Activated CD4-positive, alpha-beta T cell treated with anti-CD3 and anti-CD28 coated beads, Interleukin-2, amount 10 ng/mL, durations not matched to agents 7 days and 5 days (primary cell): ENCODE data around the gene PRKACG. TPM values are rescaled to one million over a fixed set of nuclear protein-coding genes. Genes with fewer than 3 reads are reported as not detected.

Experiments
- CTCF ChIA-PET: fragments of 350-600 bp; sonication (Branson Sonifier 250); formaldehyde crosslinking; loops from one replicate; lab custom pipeline; 2021; ENCODE audit warnings: antibody characterized with exemption; lab: Charles Lee
- POLR2A ChIA-PET: fragments of 350-600 bp; sonication (Branson Sonifier 250); formaldehyde crosslinking; loops from one replicate; lab custom pipeline; 2021; ENCODE audit warnings: antibody characterized with exemption; lab: Charles Lee
- DNase-seq: peaks from one replicate; pipeline ENCODE4 v3.0.0-alpha.2; 2020
- H3K27ac Mint-ChIP-seq: one replicate; pipeline ENCODE4 v1.8.0; 2021; ENCODE audit warnings: mild to moderate bottlenecking, moderate library complexity, mixed read lengths
- H3K27me3 Mint-ChIP-seq: one replicate; pipeline ENCODE4 v1.8.0; 2021; ENCODE audit warnings: mixed read lengths
- H3K36me3 Mint-ChIP-seq: one replicate; pipeline ENCODE4 v1.8.0; 2021; ENCODE audit warnings: low read depth, mixed read lengths
- H3K4me1 Mint-ChIP-seq: one replicate; pipeline ENCODE4 v1.8.0; 2021; ENCODE audit warnings: mixed read lengths
- H3K4me3 Mint-ChIP-seq: one replicate; pipeline ENCODE4 v1.8.0; 2021; ENCODE audit warnings: mild to moderate bottlenecking, moderate library complexity, mixed read lengths
- H3K9me3 Mint-ChIP-seq: one replicate; pipeline ENCODE4 v1.8.0; 2021; ENCODE audit warnings: mixed read lengths
- total RNA-seq, 2 experiments: library from RNA; stranded (reverse); gene quantifications; one replicate each; pipeline ENCODE4 v1.2.3, GENCODE V29; 2021

Gene PRKACG
- total RNA-seq, 2 experiments from 2014 or later = not detected

GRCh38 chr9:69019808-69020207 is 5.9 kb upstream of the PRKACG start:
- Mint-ChIP-seq H3K4me1 (peaks cover 59% of the 10 kb centered on the region), H3K36me3 (peaks cover 5% of the 10 kb centered on the region), H3K9me3 (no peaks in the 10 kb centered on the region), H3K27ac (peak overlapping the region; percentile 87), H3K27me3 (peaks cover 27% of the 10 kb centered on the region), H3K4me3 (peak overlapping the region; percentile 31)
- ChIA-PET CTCF (interaction anchor here (0.7 to 1.6 kb wide), 7 partner anchors 10 to 292 kb away, joined by 3 to 9 read pairs (median 6); partner anchors contain the start of gene FXN), POLR2A (no interaction called here)
- DNase-seq = peak; percentile 76

- H3K36me3 Mint-ChIP-seq = peaks cover 5% of the 10 kb centered on the region
- POLR2A ChIA-PET = no interaction called here
- H3K9me3 Mint-ChIP-seq = no peaks in the 10 kb centered on the region
- CTCF ChIA-PET = interaction anchor here (1.0 kb wide), 1 partner anchor 9 kb away, joined by 9 read pairs; no protein-coding TSS in a partner anchor
- no peak overlapping the region for H3K4me3 Mint-ChIP-seq
- peaks cover 23% of the 10 kb centered on the region for H3K27me3 Mint-ChIP-seq
- peaks cover 50% of the 10 kb centered on the region for H3K4me1 Mint-ChIP-seq
- H3K27ac Mint-ChIP-seq = peak overlapping the region; percentile 87
- DNase-seq = no peak
Observed at GRCh38 chr9:69018737-69019136, 4.8 kb upstream of the PRKACG start.

GRCh38 chr9:69016191-69017096 is 2.5 kb upstream of the PRKACG start:
- CTCF ChIA-PET = interaction anchor here (1.7 kb wide), 1 partner anchor 17 kb away, joined by 8 read pairs; no protein-coding TSS in a partner anchor
- POLR2A ChIA-PET = no interaction called here

GRCh38 chr9:69013382-69013727 is 558 bp downstream of the PRKACG start:
- no peak for DNase-seq
- peaks cover 21% of the 10 kb centered on the region for H3K4me1 Mint-ChIP-seq
- POLR2A ChIA-PET = no interaction called here
- no peaks in the 10 kb centered on the region for H3K36me3 Mint-ChIP-seq
- peaks cover 33% of the 10 kb centered on the region for H3K27me3 Mint-ChIP-seq
- no peak overlapping the region for H3K4me3 Mint-ChIP-seq
- H3K27ac Mint-ChIP-seq = no peak overlapping the region
- CTCF ChIA-PET = interaction anchor here (0.9 to 1.8 kb wide), 5 partner anchors 9 to 22 kb away, joined by 3 to 5 read pairs (median 4); partner anchors contain the start of gene FXN
- no peaks in the 10 kb centered on the region for H3K9me3 Mint-ChIP-seq

More at GRCh38 chr9:69016191-69017096, 2.5 kb upstream of the PRKACG start:
- no peaks in the 10 kb centered on the region for H3K9me3 Mint-ChIP-seq
- peaks cover 30% of the 10 kb centered on the region for H3K27me3 Mint-ChIP-seq
- H3K4me3 Mint-ChIP-seq = no peak overlapping the region
- H3K4me1 Mint-ChIP-seq = peaks cover 48% of the 10 kb centered on the region
- peaks cover 3% of the 10 kb centered on the region for H3K36me3 Mint-ChIP-seq
- no peak for DNase-seq
- no peak overlapping the region for H3K27ac Mint-ChIP-seq

DNA sequence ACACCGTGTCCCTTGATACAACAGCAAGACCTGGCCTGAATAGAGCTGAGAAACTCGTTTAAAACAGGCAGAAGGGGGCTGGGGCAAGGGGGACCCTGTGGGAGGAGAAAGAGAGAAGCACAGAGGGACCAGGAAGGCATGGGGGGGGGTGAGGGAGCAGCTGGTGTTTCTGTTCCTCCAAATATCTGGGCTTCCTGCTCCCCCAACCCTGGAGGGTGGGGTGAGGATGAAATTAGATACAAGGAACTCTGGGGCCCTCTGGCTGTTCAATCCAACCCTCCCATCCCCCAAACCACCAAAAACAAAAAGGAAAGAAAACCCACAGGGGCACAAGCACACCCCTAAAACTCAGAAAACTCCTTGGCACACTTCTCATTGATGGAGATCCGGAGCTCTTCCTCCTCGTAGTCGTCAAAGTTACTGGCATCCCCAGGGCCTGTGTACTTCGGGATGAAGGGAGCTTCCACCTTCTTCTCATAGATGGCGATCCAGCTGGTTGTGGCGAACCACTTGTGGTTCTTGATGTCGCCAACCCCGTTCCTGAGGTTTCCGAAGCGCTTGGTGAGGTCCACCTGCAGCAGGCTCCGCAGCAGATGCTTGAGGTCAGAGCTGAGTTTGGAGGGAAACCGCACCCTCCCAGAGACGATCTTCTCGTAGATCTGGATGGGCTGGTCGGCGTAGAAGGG is 1.1 kb downstream of the PRKACG start:
- Mint-ChIP-seq H3K4me3 (peak overlapping the region; percentile 14), H3K4me1 (peaks cover 16% of the 10 kb centered on the region), H3K36me3 (no peaks in the 10 kb centered on the region), H3K27me3 (peaks cover 35% of the 10 kb centered on the region), H3K27ac (peak overlapping the region; percentile 43), H3K9me3 (no peaks in the 10 kb centered on the region)
- CTCF ChIA-PET = interaction anchor here (0.9 to 1.8 kb wide), 7 partner anchors 8 to 23 kb away, joined by 3 to 5 read pairs (median 4); partner anchors contain the start of gene FXN
- POLR2A ChIA-PET = no interaction called here
- peak; percentile 10 for DNase-seq

DNA sequence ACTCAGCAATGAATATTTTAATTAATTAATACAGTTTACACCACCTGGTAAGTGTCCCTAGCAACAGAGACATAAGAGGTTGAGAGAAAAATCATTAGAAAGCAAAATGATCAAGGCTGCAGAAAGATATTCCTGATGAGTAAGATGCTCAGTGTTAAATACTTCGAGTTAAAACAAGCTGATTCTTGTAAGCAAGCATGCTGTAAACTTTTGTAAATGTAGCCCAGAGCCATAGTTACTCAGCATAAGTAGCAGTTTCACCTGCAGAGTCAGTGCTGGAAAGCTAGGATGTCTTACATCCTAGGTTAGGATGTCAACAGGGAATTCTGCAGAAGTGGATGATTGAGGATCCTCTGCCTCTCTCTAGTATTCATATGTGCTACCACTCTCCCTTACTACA is 4.2 kb downstream of the PRKACG start:
- Mint-ChIP-seq H3K4me3 (no peak overlapping the region), H3K27ac (no peak overlapping the region), H3K27me3 (peaks cover 17% of the 10 kb centered on the region), H3K9me3 (no peaks in the 10 kb centered on the region), H3K4me1 (peaks cover 16% of the 10 kb centered on the region), H3K36me3 (no peaks in the 10 kb centered on the region)
- POLR2A ChIA-PET = no interaction called here
- no peak for DNase-seq
- CTCF ChIA-PET = interaction anchor here (1.0 to 1.9 kb wide), 3 partner anchors 9 to 323 kb away, joined by 3 to 9 read pairs (median 6); no protein-coding TSS in a partner anchor

DNA sequence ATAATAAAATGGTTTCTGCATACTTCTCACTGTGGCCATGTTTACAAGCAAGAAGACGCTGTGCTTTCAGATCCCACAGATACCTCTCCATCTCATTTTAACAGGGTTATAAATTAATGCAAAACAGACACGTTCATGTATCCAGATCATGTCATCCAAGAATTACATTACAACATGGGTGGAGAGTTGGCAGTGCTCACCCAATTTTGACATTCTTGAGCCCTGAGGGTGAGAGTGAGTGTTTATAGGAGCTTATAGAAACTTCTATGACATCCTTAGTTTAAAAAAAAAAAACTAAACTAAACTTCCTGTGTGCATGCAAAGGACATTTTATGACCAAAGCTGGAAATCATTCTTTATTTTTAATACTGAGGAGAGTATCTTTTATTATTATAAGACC is 9.1 kb downstream of the PRKACG start:
- Mint-ChIP-seq H3K9me3 (no peaks in the 10 kb centered on the region), H3K27ac (no peak overlapping the region), H3K36me3 (no peaks in the 10 kb centered on the region), H3K4me3 (no peak overlapping the region), H3K4me1 (peaks cover under 1% of the 10 kb centered on the region), H3K27me3 (peaks cover 7% of the 10 kb centered on the region)
- CTCF ChIA-PET = interaction anchor here (0.7 to 1.0 kb wide), 2 partner anchors 8 to 49 kb away, joined by 3 read pairs; no protein-coding TSS in a partner anchor
- POLR2A ChIA-PET = no interaction called here
- no peak for DNase-seq

DNA sequence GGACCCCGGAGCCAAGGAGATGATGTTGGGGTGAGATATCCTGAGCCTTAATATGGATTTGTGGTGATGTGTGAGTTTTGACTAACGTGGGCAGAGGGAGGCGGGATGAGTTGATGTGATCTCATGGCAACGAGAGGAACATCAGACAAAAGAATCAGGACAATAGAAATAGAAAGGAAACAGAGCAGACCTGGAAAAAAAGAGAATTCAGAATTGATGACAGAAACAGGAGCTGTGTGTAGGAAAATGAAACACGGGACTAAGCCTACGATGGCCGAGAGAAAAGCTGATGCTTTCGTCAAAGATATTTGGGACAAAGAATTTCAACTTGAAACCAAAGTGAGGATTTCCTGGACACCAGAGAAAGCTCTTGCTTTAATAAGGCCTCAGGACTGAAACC is 10.9 kb downstream of the PRKACG start:
- Mint-ChIP-seq H3K4me1 (peaks cover 11% of the 10 kb centered on the region), H3K9me3 (no peaks in the 10 kb centered on the region), H3K27ac (no peak overlapping the region), H3K4me3 (no peak overlapping the region), H3K27me3 (peaks cover 3% of the 10 kb centered on the region), H3K36me3 (no peaks in the 10 kb centered on the region)
- DNase-seq = no peak
- POLR2A ChIA-PET = no interaction called here
- CTCF ChIA-PET = interaction anchor here (0.6 kb wide), 2 partner anchors 328 to 409 kb away, joined by 3 read pairs; no protein-coding TSS in a partner anchor

DNA sequence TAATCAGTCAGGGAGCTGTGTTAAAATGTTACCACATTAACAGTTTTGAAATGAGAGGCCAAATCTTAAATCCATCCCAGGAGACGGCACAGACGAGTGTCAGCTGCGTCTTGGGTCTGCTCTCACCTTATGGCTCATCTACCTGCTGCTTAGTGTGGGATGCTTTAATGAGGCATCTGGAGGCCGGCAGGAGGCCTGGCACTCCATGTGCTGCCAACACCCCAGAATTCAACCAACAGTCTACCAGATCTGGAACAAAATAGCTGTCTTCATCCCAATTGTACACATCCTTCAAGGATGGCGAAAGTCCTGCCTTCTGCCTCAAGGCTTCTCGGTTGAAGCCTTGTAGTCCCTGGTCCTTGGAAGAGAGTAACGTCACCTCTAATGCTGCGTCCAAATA is 12.0 kb downstream of the PRKACG start:
- Mint-ChIP-seq H3K27ac (no peak overlapping the region), H3K36me3 (no peaks in the 10 kb centered on the region), H3K4me3 (no peak overlapping the region), H3K27me3 (peaks cover 2% of the 10 kb centered on the region), H3K4me1 (peaks cover 12% of the 10 kb centered on the region), H3K9me3 (no peaks in the 10 kb centered on the region)
- CTCF ChIA-PET = no interaction called here
- POLR2A ChIA-PET = interaction anchor here (0.6 kb wide), 1 partner anchor 42 kb away, joined by 3 read pairs; no protein-coding TSS in a partner anchor
- no peak for DNase-seq

DNA sequence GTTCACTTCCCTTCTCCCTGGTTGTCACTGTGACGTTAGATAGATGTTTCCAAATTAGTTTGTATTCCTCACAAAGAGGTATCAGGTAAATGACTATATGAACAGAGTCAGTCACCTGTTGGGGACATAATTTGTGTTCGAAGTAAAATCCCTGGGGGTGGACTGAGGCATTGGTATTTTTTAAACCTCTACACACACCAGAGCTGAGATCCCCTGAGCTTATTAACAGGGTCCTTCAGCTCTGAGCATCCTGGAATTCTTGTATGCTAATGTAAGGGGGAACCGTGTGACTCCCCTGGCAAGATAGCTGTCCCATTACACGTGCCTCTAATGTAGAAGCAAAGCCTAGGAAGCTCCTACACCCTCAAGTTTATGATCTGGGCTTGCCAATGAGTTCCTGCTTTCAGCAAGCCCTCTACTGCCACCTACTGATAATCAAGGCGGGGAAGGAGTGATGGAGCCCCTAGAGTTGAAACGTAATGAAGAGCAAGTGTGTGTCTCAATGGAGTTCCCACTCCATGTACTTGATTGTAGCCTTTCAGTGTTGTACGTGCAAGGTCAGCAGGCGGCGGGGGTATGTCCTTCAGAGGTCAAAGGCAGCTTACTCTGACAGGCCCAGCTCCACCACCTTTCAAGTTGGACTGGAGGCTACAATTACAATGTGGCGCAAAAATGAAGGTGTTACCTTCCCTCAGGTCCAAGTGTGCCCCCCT is 14.4 kb downstream of the PRKACG start:
- CTCF ChIA-PET = interaction anchor here (0.6 to 2.3 kb wide), 15 partner anchors 9 to 420 kb away, joined by 3 to 14 read pairs (median 4); no protein-coding TSS in a partner anchor
- Mint-ChIP-seq H3K27ac (no peak overlapping the region), H3K9me3 (no peaks in the 10 kb centered on the region), H3K36me3 (no peaks in the 10 kb centered on the region), H3K4me1 (peaks cover 25% of the 10 kb centered on the region), H3K27me3 (peaks cover 2% of the 10 kb centered on the region), H3K4me3 (no peak overlapping the region)
- POLR2A ChIA-PET = no interaction called here
- DNase-seq = peak; percentile 82

GRCh38 chr9:68998812-68999211 is 15.1 kb downstream of the PRKACG start:
- Mint-ChIP-seq H3K4me3 (no peak overlapping the region), H3K27ac (no peak overlapping the region), H3K4me1 (peaks cover 25% of the 10 kb centered on the region), H3K36me3 (no peaks in the 10 kb centered on the region), H3K9me3 (no peaks in the 10 kb centered on the region), H3K27me3 (peaks cover 2% of the 10 kb centered on the region)
- ChIA-PET CTCF (interaction anchor here (0.7 to 2.3 kb wide), 7 partner anchors 8 to 418 kb away, joined by 3 to 14 read pairs (median 4); no protein-coding TSS in a partner anchor), POLR2A (no interaction called here)
- DNase-seq = no peak

DNA sequence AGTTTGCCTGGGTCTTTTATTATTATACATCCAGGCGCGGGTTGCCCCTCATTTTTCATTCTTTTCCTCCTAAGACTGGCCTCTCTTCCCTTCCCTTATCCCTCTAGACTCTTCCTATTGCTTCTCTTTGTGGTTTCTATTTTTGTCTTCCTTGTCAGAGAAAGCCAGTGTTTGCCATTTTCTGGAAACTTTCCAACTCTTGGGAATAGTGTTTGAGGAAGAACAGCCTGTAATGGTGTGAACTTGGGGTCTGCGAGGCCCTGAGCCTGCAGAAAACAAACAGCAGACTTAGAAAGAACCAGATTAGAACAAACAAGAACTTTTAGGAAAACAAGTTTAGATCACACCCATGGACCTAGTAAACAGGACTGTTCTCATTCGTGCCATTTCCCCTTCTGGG is 15.5 kb downstream of the PRKACG start:
- no peak for DNase-seq
- Mint-ChIP-seq H3K27me3 (peaks cover 2% of the 10 kb centered on the region), H3K4me1 (peaks cover 25% of the 10 kb centered on the region), H3K27ac (no peak overlapping the region), H3K9me3 (no peaks in the 10 kb centered on the region), H3K36me3 (no peaks in the 10 kb centered on the region), H3K4me3 (no peak overlapping the region)
- ChIA-PET POLR2A (no interaction called here), CTCF (interaction anchor here (0.9 to 2.3 kb wide), 6 partner anchors 10 to 38 kb away, joined by 3 to 14 read pairs (median 4); partner anchors contain the start of gene PRKACG)
